ENCODE data around the gene TCF4.

- TF ChIP-seq CTCF (IDR thresholded peaks at IDR 0.05) (no peak), POLR2AphosphoS5 (IDR thresholded peaks at IDR 0.05) (no peak), POLR2A (IDR thresholded peaks at IDR 0.05) (no peak)
Measured at GRCh38 chr18:55433140-55433539, 154.9 kb downstream of the TCF4 start.

All from sigmoid colon (tissue), 4 donors.